Upper lobe of left lung (tissue), 4 donors: ENCODE data around the gene HYAL1.

Source experiments
- CTCF ChIP-seq, 6 experiments: fragments of 450-650 bp in 4 of 6; fragments of 200-600 bp in 2 of 6; sonication (generic) in 2 of 6; IDR thresholded peaks; one replicate each; pipeline ENCODE4 v1.5.1; 2016 to 2019; ENCODE audit warnings: antibody characterized with exemption in 6 of 6
- EP300 ChIP-seq, 4 donors: sonication (generic); formaldehyde crosslinking; IDR thresholded peaks; one replicate each; pipeline ENCODE4 v1.5.1; 2017; ENCODE audit warnings: antibody characterized with exemption in 4 of 4, control low read depth in 2 of 4
- POLR2A ChIP-seq, 4 donors: fragments of 450-650 bp; IDR thresholded peaks; one replicate each; pipeline ENCODE4 v1.5.1; 2016 to 2017; ENCODE audit warnings: antibody characterized with exemption in 4 of 4, mild to moderate bottlenecking in 2 of 4
- POLR2AphosphoS5 ChIP-seq, 2 donors: sonication (generic); formaldehyde crosslinking; IDR thresholded peaks; one replicate each; pipeline ENCODE4 v1.5.1; 2017; ENCODE audit warnings: antibody characterized with exemption in 2 of 2

GRCh38 chr3:50266017-50266416 is 37.4 kb downstream of the HYAL1 start:
- TF ChIP-seq CTCF (IDR thresholded peaks at IDR 0.05) (no peak), POLR2A (IDR thresholded peaks at IDR 0.05) (peak in 1 of 4 donors; percentile 23), POLR2AphosphoS5 (IDR thresholded peaks at IDR 0.05) (no peak), EP300 (IDR thresholded peaks at IDR 0.05) (no peak)
